HG02938 (cell line): ENCODE data around the gene ASCL2.
"Not testable (repeated sequence)": the region's sequence is repeated elsewhere in the genome, so short reads cannot be mapped to it uniquely, and the experiment has no call there.

ENCODE experiments used
- ATAC-seq: cut with Tn5 transposase; IDR thresholded peaks from one replicate; pipeline ENCODE4 v1.9.1; 2021; ENCODE audit warnings: mild to moderate bottlenecking, moderate library complexity; ENCODE audit not compliant: unreplicated experiment

Gene ASCL2

DNA sequence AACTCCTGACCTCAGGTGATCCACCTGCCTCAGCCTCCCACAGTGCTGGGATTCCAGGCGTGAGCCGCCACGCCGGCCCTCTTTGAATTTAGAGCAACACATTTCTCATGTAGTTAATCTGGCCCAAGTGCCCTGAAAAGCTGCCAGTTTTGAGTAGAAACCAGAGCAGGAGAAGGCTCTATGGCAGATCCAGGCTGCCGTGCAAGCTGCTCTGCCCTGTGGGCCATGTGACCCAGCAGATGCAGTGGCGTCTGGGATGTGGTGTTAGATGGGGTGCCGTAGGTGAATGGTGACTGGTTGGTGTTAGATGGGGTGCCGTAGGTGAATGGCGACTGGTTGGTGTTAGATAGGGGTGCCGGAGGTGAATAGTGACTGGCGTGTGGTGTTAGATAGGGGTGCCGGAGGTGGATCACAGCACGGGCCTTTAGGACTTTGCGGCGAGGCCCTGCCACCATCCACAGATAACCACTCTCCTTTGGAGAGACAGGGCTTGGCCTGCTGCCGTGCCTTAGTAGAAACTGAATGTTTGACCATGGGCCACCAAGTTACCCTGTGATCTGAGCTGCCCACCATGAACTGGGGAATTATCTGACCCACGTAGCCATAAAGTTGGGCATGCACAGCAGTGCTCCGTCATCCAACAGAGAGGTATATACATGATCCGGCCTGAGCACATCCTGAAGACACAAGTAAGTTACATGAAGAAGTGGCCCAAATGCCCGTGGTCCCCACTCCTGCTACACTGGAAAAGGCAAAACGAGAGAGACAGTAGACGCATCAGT lies 32.7 kb downstream of the ASCL2 start:
- no peak for ATAC-seq

DNA sequence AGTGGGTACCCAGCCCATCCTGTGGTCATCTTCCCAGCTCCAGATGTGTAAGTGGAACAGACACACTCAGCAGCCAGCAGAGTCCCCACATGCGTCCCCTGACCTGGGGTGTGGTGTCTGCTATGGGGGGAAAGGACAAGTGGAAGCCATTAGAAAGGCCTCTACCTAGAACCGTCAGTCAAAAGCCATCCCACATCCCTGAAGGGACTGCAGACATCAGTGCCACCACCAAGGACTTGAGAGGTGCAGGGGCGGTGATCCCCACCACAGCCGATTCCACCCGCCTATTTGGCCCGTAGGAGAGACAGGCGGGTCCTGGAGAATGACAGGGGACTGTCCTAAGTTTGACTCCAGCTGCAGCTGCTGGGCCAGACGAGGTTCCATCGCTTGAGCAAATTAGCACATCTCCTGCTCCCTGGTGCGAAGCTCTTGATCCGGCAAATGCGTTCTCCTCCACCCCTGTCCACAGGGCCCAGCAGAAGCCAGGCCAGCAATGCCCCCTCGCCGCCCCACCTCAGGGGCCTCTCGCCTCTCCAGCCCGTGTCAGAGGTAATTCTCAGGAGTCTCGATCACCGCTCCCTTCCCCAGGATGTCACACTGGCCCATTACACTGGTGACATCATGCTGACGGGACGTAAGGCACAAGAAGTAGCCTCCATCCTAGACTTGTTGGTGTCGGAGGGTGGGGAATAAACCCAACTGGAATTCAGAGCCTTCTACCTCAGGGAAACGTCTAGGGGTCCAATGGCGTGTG lies 33.8 kb downstream of the ASCL2 start:
- ATAC-seq = not testable (repeated sequence)

DNA sequence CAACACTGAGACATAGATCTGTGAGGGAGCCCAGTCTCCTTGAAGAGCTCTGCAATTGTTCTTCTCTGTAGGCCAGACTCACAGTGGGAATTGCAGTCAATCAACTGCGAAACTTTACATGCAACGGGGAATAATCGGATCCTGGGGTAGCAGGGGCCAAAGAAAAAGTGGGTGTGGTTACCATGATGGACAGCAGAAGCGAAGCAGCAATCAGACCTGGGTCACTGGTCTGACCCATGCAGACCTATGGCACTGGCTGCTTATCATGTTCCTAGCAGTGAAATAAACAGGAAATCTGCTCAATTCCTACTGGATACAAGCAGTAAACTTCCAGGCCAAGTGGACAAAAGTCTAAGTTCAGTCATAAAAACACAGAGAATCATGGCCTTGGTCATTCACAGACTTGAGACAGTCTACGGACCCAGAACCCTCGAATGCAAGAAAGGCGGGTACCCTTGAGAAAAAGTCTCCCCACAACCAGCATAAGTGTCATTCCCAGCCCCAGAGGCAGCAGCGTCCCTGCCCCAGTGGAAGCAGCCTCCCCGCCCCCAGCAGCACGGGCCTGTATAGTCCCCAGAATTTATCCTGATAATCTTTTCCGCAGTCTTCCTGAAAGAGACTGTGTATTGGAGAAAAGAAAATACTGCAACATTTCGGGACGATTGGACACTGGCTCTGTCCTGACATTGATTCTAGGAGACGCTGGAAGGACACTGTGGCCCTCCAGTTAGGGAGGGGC lies 34.6 kb downstream of the ASCL2 start:
- no peak for ATAC-seq

- ATAC-seq = no peak
Observed at GRCh38 chr11:2234963-2235362, 35.4 kb downstream of the ASCL2 start.

GRCh38 chr11:2233693-2234455 lies 36.5 kb downstream of the ASCL2 start:
- no peak for ATAC-seq

DNA sequence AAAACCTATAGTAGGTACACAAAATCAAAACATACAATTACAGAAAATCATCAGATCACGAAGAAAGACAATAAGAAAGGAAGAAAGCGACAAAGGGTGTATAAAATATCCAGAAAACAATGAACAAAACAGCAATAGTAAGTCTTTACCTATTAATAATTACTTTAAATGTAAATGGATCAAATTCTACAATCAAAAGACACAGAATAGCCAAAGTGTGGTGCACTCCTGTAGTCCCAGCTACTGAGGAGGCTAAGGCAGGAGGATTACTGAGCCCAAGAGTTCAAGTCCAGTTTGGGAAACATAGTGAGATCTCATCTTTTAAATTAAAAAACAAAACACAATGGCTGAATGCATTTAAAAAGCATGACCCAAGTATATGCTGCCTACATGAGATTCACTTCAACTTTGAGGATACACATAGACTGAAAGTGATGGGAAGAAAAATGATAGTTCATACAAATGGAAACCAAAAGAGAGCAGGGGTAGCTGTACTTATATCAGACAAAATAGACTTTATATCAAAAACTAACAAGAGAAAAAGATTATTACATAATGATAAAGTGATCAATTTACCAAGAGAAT lies 40.6 kb downstream of the ASCL2 start:
- no peak for ATAC-seq

GRCh38 chr11:2224254-2224653 lies 46.1 kb downstream of the ASCL2 start:
- ATAC-seq = no peak

GRCh38 chr11:2223153-2223794 lies 47.1 kb downstream of the ASCL2 start:
- ATAC-seq = no peak

- no peak for ATAC-seq
Observed at GRCh38 chr11:2222451-2222850, 47.9 kb downstream of the ASCL2 start.

- ATAC-seq = no peak
Observed at GRCh38 chr11:2221591-2221990, 48.8 kb downstream of the ASCL2 start.

- ATAC-seq = no peak
Observed at GRCh38 chr11:2221024-2221423, 49.4 kb downstream of the ASCL2 start.

- ATAC-seq = no peak
Observed at GRCh38 chr11:2220173-2220771, 50.1 kb downstream of the ASCL2 start.

- no peak for ATAC-seq
Observed at GRCh38 chr11:2219318-2220017, 50.9 kb downstream of the ASCL2 start.
